HepG2 (cell line): ENCODE data around the gene PPOX.

Experiments
- MAX ChIP-seq: IDR thresholded peaks from 2 replicates; pipeline ENCODE4 v1.6.1; 2012; ENCODE audit warnings: inconsistent platforms
- SUZ12 ChIP-seq: fragments of 150-350 bp; IDR thresholded peaks from 2 replicates; pipeline ENCODE4 v1.6.1; 2014; ENCODE audit warnings: low read depth, low read length

DNA sequence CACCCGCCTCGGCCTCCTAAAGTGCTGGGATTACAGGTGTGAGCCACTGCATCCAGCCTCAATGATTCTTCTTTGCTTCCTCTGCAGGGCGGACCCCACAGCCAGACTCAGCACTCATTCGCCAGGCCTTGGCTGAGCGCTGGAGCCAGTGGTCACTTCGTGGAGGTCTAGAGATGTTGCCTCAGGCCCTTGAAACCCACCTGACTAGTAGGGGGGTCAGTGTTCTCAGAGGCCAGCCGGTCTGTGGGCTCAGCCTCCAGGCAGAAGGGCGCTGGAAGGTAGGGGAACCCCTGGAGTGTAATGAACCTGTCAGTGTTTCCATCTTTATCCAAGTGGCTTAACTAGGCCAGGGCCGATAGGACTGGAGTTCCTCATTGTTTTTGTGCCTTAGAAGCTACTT lies 2.7 kb downstream of the PPOX start:
- TF ChIP-seq MAX: no peak
- TF ChIP-seq SUZ12: no peak
